HCT116 (cell line): ENCODE measurements around the gene TYRP1. TPM values are rescaled to one million over a fixed set of nuclear protein-coding genes. Genes with fewer than 3 reads are reported as not detected.

ENCODE experiments used
- ATAC-seq: fragments of 200-7000 bp; cut with Tn5 transposase; 2 replicates; pipeline ENCODE4 v1.9.1; 2020; ENCODE audit warnings: mild to moderate bottlenecking, moderate library complexity
- BruUV-seq: library from RNA; stranded (reverse); fragments of 400-500 nt; replicated peaks from 2 replicates; lab custom pipeline; 2021; lab: Mats Ljungman, UMichigan
- CTCF ChIA-PET: fragments of 300-600 bp; sonication (Branson Sonifier 250); formaldehyde crosslinking; loops from one replicate; lab custom pipeline; 2021; ENCODE audit warnings: antibody characterized with exemption; lab: Charles Lee
- POLR2A ChIA-PET: fragments of 300-600, 350-600 bp; sonication (Branson Sonifier 250); formaldehyde crosslinking; loops from one replicate; lab custom pipeline; 2021; ENCODE audit warnings: antibody characterized with exemption; lab: Charles Lee
- RAD21 ChIA-PET, 2 experiments: fragments of 300-600 bp; sonication (Branson Sonifier 250); formaldehyde crosslinking; loops; one replicate each; lab custom pipeline; 2023; ENCODE audit warnings: low total read pairs in 2 of 2; ENCODE audit not compliant: uncharacterized antibody in 2 of 2, unreplicated experiment in 2 of 2, low non-redundant PET in 1 of 2; lab: Charles Lee
- DNase-seq: peaks from one replicate; pipeline ENCODE4 v3.0.0-alpha.2; 2010; ENCODE audit warnings: low read depth, low spot score
- H2AFZ ChIP-seq: fragments of 200-600 bp; shearing (Covaris generic), sonication (generic); 2 replicates; pipeline ENCODE4 v1.6.1; 2017; ENCODE audit warnings: low read depth, mixed run types, mixed read lengths, antibody characterized with exemption, low read length; ENCODE audit not compliant: poor library complexity, severe bottlenecking
- H3K27ac ChIP-seq: 2 replicates; pipeline ENCODE4 v1.5.1; 2012; ENCODE audit warnings: low read depth, low read length
- H3K27me3 ChIP-seq: fragments of 200-600 bp; sonication (generic); 2 replicates; pipeline ENCODE4 v1.6.1; 2016; ENCODE audit warnings: mixed run types, low read length, mixed read lengths; ENCODE audit not compliant: insufficient read depth
- H3K36me3 ChIP-seq, 2 experiments: fragments of 200-500 bp in 1 of 2; fragments of 200-600 bp in 1 of 2; sonication (Bioruptor generic) in 1 of 2; sonication (generic) in 1 of 2; 2 replicates each; pipeline versions ENCODE4 v1.5.1 to v1.6.1; 2014 to 2016; ENCODE audit warnings: low read length in 2 of 2, inconsistent platforms in 1 of 2, mixed read lengths in 1 of 2, mixed run types in 1 of 2; ENCODE audit not compliant: insufficient read depth in 2 of 2, control insufficient read depth in 1 of 2
- H3K4me1 ChIP-seq, 2 experiments: fragments of 200-600 bp in 1 of 2; sonication (generic) in 1 of 2; 2 replicates each; pipeline versions ENCODE4 v1.5.1 to v1.6.1; 2012 to 2017; ENCODE audit warnings: low read length in 2 of 2, inconsistent platforms in 1 of 2, mild to moderate bottlenecking in 1 of 2, mixed read lengths in 1 of 2, mixed run types in 1 of 2, moderate library complexity in 1 of 2; ENCODE audit not compliant: insufficient read depth in 2 of 2, control insufficient read depth in 1 of 2
- H3K4me2 ChIP-seq: fragments of 200-600 bp; sonication (generic); 2 replicates; pipeline ENCODE4 v1.6.1; 2017; ENCODE audit warnings: mixed run types, low read length, mixed read lengths
- H3K4me3 ChIP-seq, 2 experiments: fragments of 200-600 bp in 1 of 2; sonication (generic) in 1 of 2; replicated peaks in 1 of 2; 2 replicates each; pipeline ENCODE4 v1.5.1; 2011 to 2016; ENCODE audit warnings: low read length in 2 of 2, control low read depth in 1 of 2, low read depth in 1 of 2, mild to moderate bottlenecking in 1 of 2, mixed read lengths in 1 of 2, mixed run types in 1 of 2
- H3K79me2 ChIP-seq: fragments of 200-600 bp; sonication (generic); 2 replicates; pipeline ENCODE4 v1.6.1; 2017; ENCODE audit warnings: mild to moderate bottlenecking, mixed run types, low read length, moderate library complexity, mixed read lengths; ENCODE audit not compliant: insufficient read depth
- H3K9ac ChIP-seq: fragments of 200-600 bp; sonication (generic); 2 replicates; pipeline ENCODE4 v1.6.1; 2016; ENCODE audit warnings: low read length, mixed read lengths
- H3K9me2 ChIP-seq: fragments of 200-600 bp; sonication (generic), shearing (Covaris generic); 2 replicates; pipeline ENCODE4 v1.6.1; 2017; ENCODE audit warnings: mixed run types, mild to moderate bottlenecking, moderate library complexity; ENCODE audit not compliant: insufficient read depth
- H3K9me3 ChIP-seq, 2 experiments: fragments of 200-500 bp in 1 of 2; fragments of 200-600 bp in 1 of 2; sonication (Bioruptor generic) in 1 of 2; sonication (generic) in 1 of 2; 2 replicates each; pipeline ENCODE4 v1.6.1; 2014 to 2017; ENCODE audit warnings: low read length in 2 of 2, mixed read lengths in 2 of 2, inconsistent platforms in 1 of 2, low read depth in 1 of 2, mild to moderate bottlenecking in 1 of 2, mixed run types in 1 of 2, moderate library complexity in 1 of 2; ENCODE audit not compliant: control insufficient read depth in 1 of 2, insufficient read depth in 1 of 2
- H4K20me1 ChIP-seq: fragments of 200-600 bp; sonication (generic), shearing (Covaris generic); 2 replicates; pipeline ENCODE4 v1.6.1; 2017; ENCODE audit warnings: mixed run types, mild to moderate bottlenecking, moderate library complexity; ENCODE audit not compliant: insufficient read depth
- FOSL1 ChIP-seq: IDR thresholded peaks from 2 replicates; pipeline ENCODE4 v1.6.1; 2012; ENCODE audit warnings: low read depth
- POLR2AphosphoS5 ChIP-seq: IDR thresholded peaks from 2 replicates; pipeline ENCODE4 v1.6.1; 2011; ENCODE audit warnings: mild to moderate bottlenecking, low read depth, low read length, moderate library complexity
- RAD21 ChIP-seq: IDR thresholded peaks from 2 replicates; pipeline ENCODE4 v1.6.1; 2012; ENCODE audit warnings: low read depth, mild to moderate bottlenecking
- REST ChIP-seq: IDR thresholded peaks from 2 replicates; pipeline ENCODE4 v1.6.1; 2012; ENCODE audit warnings: low read depth
- SP1 ChIP-seq: IDR thresholded peaks from 2 replicates; pipeline ENCODE4 v1.6.1; 2012; ENCODE audit warnings: low read depth
- SRF ChIP-seq: IDR thresholded peaks from 2 replicates; pipeline ENCODE4 v1.6.1; 2012; ENCODE audit warnings: low read depth
- TCF7L2 ChIP-seq: IDR thresholded peaks from 2 replicates; pipeline ENCODE4 v1.7.0; 2011; ENCODE audit warnings: borderline replicate concordance, inconsistent platforms; ENCODE audit not compliant: insufficient read depth, insufficient read length; ENCODE audit errors: extremely low read depth
- YY1 ChIP-seq: IDR thresholded peaks from 2 replicates; pipeline ENCODE4 v1.6.1; 2011; ENCODE audit warnings: low read length, low read depth, moderate library complexity, mild to moderate bottlenecking; ENCODE audit not compliant: insufficient replicate concordance; ENCODE audit errors: extremely low read depth
- intact Hi-C: fragments of 100-400 bp; cut with micrococcal nuclease; formaldehyde crosslinking; loops from 2 replicates; pipeline ENCODE4 v1.10.0; 2022
- total RNA-seq: library from RNA; stranded (reverse); gene quantifications from one replicate; pipeline ENCODE4 v1.2.1, GENCODE V29; 2021; ENCODE audit not compliant: unreplicated experiment

The TYRP1 gene
- total RNA-seq, 1 experiment from 2014 or later: not detected

GRCh38 chr9:12658531-12659209 lies 34.5 kb upstream of the TYRP1 start:
- no peaks in the 10 kb centered on the region for H3K9me2 ChIP-seq
- DNase-seq (no peak), ATAC-seq (no peak)
- H3K4me2 ChIP-seq: no peak overlapping the region
- no peak overlapping the region for H2AFZ ChIP-seq
- no peak overlapping the region for H3K9ac ChIP-seq
- no peaks in the 10 kb centered on the region for H3K79me2 ChIP-seq
- H3K9me3 ChIP-seq: no peaks in the 10 kb centered on the region
- no peaks in the 10 kb centered on the region for H3K27me3 ChIP-seq
- intact Hi-C loops: no loop called here
- H3K4me3 ChIP-seq: no peak overlapping the region
- TF ChIP-seq SP1 (no peak), REST (no peak), RAD21 (no peak), YY1 (no peak), POLR2AphosphoS5 (no peak), TCF7L2 (no peak), SRF (no peak), FOSL1 (no peak)
- no peaks in the 10 kb centered on the region for H3K4me1 ChIP-seq
- H3K27ac ChIP-seq: no peak overlapping the region
- H3K36me3 ChIP-seq: no peaks in the 10 kb centered on the region
- ChIA-PET POLR2A (no interaction called here), RAD21 (no interaction called here), CTCF (no interaction called here)
- no peaks in the 10 kb centered on the region for H4K20me1 ChIP-seq
- no TSS peak for BruUV-seq
